GM18508 (cell line): ENCODE results near the gene QRFP.

Source experiments
- ATAC-seq: cut with Tn5 transposase; IDR thresholded peaks from one replicate; pipeline ENCODE4 v1.9.1; 2021; ENCODE audit warnings: moderate number of reproducible peaks; ENCODE audit not compliant: insufficient read depth, unreplicated experiment

QRFP gene

DNA sequence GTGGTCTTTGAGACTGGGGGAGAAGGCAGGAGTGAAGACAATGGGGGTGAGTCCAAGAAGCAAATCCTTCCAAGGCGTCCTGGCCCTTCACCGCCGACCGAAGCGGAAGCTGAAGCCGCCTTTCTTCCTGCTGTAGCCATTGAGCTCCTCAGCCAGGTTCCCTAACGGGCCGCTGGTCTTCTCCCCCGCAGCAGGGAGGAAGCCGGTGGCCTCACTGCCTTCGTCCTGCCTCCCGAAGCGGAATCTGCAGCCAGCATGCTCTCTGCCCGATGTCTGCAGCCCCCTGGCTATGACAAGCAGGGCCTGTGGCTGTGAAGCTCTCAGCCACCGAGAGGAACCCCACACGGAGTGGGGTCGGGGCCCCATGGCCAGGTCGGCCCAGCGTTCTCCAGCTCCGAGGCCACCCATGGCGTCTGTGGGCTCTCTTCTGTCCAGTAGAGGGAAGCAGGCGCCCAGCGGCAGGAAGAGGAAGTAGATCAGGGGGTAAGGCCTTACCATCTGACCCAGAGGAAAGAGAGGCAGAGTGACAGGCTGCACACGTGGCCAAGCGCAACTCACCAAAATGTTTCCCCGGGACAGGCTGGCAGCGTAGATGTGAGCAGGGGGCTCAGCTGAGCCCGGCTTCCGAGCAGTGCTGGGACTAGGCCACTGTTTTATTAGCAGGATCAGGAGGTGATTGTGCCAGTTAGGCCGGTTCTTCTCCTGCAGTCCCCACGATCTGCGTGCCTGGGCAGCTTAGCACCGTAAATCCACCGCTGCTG, 3.1 kb downstream of the QRFP start:
- ATAC-seq = no peak

DNA sequence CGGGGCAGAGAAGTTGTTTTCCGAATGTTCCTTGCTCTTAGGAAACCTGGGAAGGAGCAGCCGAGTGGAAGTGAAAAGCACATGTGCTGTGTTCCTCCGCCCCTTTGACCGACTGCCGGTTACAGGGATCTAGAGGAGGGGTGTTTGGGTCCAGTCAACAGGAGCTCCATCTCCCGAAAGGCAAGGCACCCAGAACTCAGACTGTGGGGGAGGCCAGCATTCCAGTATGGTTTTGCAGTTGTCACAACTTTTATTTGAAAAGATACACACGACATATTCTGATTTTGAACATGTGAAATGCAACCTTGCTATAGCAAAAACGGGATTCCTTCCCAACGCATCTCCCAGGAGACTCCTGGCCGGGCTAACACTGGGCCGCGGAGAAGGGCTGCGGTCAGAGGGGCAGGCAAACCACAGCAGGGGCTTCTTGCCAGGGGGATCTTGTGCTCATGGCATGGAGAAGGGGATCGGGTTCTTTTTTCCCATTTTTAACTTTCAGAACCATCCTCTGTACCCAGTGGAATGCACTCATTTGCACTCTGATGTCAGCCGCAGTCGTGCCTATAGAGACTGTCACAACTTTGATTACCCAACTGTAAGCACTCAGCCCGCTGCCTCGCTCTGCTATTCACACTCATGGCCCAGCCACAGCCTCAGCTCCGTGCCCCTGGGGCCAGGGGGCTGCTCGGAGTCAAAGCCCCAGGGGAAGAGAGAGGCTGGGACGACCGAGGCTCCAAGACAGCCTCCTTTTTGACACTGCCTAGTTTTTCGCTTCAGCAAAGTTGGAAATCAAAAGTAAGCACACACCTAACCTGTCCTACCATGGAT, 3.9 kb downstream of the QRFP start:
- ATAC-seq = no peak

- no peak for ATAC-seq
Measured at GRCh38 chr9:130891688-130892476, 4.7 kb downstream of the QRFP start.

- ATAC-seq = no peak
Measured at GRCh38 chr9:130890870-130891687, 5.5 kb downstream of the QRFP start.

GRCh38 chr9:130890124-130890523, 6.5 kb downstream of the QRFP start:
- no peak for ATAC-seq

- ATAC-seq = no peak
Measured at GRCh38 chr9:130888146-130888885, 8.3 kb downstream of the QRFP start.

- ATAC-seq = no peak
Measured at GRCh38 chr9:130887494-130888144, 9.0 kb downstream of the QRFP start.

- ATAC-seq = no peak
Measured at GRCh38 chr9:130886981-130887380, 9.6 kb downstream of the QRFP start.

DNA sequence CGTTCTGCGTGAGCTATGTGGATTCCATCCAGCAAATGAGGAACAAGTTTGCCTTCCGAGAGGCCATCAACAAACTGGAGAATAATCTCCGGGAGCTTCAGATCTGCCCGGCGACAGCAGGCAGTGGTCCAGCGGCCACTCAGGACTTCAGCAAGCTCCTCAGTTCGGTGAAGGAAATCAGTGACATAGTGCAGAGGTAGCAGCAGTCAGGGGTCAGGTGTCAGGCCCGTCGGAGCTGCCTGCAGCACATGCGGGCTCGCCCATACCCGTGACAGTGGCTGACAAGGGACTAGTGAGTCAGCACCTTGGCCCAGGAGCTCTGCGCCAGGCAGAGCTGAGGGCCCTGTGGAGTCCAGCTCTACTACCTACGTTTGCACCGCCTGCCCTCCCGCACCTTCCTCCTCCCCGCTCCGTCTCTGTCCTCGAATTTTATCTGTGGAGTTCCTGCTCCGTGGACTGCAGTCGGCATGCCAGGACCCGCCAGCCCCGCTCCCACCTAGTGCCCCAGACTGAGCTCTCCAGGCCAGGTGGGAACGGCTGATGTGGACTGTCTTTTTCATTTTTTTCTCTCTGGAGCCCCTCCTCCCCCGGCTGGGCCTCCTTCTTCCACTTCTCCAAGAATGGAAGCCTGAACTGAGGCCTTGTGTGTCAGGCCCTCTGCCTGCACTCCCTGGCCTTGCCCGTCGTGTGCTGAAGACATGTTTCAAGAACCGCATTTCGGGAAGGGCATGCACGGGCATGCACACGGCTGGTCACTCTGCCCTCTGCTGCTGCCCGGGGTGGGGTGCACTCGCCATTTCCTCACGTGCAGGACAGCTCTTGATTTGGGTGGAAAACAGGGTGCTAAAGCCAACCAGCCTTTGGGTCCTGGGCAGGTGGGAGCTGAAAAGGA, 10.9 kb downstream of the QRFP start:
- ATAC-seq = no peak

DNA sequence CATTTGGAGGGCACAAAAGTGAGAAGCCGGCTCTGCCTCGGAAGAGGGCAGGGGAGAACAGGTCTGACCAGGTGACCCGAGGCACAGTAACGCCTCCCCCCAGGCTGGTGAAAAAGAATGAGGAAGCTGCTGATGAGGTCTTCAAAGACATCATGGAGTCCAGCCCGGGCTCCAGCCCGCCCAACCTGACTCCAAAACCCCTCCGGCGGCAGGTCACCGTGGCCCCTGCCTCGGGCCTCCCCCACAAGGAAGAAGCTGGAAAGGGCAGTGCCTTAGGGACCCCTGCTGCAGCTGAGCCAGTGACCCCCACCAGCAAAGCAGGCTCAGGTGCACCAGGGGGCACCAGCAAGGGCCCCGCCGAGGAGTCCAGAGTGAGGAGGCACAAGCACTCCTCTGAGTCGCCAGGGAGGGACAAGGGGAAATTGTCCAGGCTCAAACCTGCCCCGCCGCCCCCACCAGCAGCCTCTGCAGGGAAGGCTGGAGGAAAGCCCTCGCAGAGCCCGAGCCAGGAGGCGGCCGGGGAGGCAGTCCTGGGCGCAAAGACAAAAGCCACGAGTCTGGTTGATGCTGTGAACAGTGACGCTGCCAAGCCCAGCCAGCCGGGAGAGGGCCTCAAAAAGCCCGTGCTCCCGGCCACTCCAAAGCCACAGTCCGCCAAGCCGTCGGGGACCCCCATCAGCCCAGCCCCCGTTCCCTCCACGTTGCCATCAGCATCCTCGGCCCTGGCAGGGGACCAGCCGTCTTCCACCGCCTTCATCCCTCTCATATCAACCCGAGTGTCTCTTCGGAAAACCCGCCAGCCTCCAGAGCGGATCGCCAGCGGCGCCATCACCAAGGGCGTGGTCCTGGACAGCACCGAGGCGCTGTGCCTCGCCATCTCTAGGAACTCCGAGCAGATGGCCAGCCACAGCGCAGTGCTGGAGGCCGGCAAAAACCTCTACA, 11.8 kb downstream of the QRFP start:
- ATAC-seq = no peak

DNA sequence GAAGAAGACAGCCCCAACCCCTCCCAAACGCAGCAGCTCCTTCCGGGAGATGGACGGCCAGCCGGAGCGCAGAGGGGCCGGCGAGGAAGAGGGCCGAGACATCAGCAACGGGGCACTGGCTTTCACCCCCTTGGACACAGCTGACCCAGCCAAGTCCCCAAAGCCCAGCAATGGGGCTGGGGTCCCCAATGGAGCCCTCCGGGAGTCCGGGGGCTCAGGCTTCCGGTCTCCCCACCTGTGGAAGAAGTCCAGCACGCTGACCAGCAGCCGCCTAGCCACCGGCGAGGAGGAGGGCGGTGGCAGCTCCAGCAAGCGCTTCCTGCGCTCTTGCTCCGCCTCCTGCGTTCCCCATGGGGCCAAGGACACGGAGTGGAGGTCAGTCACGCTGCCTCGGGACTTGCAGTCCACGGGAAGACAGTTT, 12.5 kb downstream of the QRFP start:
- ATAC-seq = no peak

- ATAC-seq = no peak
Measured at GRCh38 chr9:130883479-130883878, 13.1 kb downstream of the QRFP start.

DNA sequence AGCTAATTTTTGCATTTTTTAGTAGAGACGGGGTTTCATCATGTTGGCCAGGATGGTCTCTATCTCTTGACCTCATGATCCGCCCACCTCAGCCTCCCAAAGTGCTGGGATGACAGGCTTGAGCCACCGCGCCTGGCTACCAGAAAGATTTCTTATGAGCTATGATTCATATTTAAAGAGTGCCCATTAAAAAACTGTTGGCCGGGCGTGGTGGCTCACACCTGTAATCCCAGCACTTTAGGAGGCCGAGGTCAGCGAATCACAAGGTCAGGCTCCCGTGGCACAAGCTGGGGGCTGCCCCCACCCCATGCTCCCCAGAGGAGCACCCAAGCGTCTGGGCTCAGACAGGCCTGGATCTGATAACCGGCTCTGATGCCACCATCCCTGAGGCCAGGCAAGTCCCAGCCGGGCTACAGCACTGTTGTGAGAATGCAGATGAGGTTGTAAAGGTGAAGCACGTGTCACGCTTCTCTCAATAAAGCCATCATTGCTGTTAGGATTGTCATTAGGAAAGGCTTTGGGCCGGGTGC, 13.9 kb downstream of the QRFP start:
- ATAC-seq = no peak

GRCh38 chr9:130881516-130881915, 15.1 kb downstream of the QRFP start:
- ATAC-seq = no peak

DNA sequence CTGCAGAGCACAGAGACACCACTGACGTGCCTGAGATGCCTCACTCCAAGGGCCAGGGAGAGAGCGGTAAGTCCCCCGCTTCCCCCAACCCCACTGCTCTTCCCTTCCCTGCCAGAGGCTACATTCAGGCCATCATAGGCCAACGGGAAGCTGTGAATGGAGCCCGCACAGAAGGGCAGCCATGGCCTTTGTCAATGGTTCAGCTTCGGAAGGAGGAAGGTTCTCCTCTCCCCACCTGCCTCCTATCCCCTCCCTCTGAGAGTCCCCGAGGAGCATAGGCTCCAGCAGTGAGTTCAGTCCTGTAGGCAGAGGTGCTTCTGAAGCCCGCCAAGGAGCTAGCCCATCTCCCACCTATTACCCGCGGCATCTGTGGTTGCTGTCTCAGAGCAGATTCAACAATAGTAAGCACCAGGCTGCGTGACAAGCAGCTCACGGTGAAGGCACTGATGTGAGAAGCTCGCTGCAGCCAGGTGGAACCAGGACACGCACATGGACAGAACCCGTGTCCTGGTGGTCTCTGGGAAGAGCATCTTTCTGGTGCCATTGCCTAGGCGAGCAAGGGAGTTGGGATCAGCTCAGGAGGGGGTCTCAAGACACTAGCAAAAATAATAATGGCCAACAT, 15.9 kb downstream of the QRFP start:
- ATAC-seq = no peak

- ATAC-seq = no peak
Measured at GRCh38 chr9:130879863-130880411, 16.7 kb downstream of the QRFP start.
